Right lung (tissue), 10 donors: ENCODE results near the gene GKN2. TPM values are rescaled to one million over a fixed set of nuclear protein-coding genes. Genes with fewer than 3 reads are reported as not detected.

Source experiments
- DNase-seq, 2 donors: peaks; one replicate each; pipeline ENCODE4 v3.0.0-alpha.2; 2013
- long read RNA-seq, 8 donors: transcript quantifications; one replicate each; lab custom pipeline, GENCODE V29; 2026
- polyA plus RNA-seq, 5 donors: library from polyadenylated mRNA; unstranded; fragments of 120-200 nt; gene quantifications; one replicate each; pipeline versions ENCODE4 v1.2.1 to v1.2.3, GENCODE V29; 2013; ENCODE audit warnings: inconsistent platforms in 1 of 5, low replicate concordance in 1 of 5; ENCODE audit not compliant: insufficient read length in 5 of 5, insufficient read depth in 1 of 5

GKN2 gene, protein sequence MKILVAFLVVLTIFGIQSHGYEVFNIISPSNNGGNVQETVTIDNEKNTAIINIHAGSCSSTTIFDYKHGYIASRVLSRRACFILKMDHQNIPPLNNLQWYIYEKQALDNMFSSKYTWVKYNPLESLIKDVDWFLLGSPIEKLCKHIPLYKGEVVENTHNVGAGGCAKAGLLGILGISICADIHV
- polyA plus RNA-seq = 1 to 10 TPM; 1.5 to 2.3 (median 1.9) TPM
- long read RNA-seq, donor 1, partial matches to known transcripts = 0 of 2 reads
- long read RNA-seq, donor 1, other reads (novel, unspliced or antisense) = 0 of 2 reads
- long read RNA-seq, donor 2 = 0 reads
- long read RNA-seq, donor 3, partial matches to known transcripts = 0 of 1 reads
- long read RNA-seq, donor 3, other reads (novel, unspliced or antisense) = 0 of 1 reads
- long read RNA-seq, donor 4 = 0 reads
- long read RNA-seq, donor 5, partial matches to known transcripts = 0 of 2 reads
- long read RNA-seq, donor 5, other reads (novel, unspliced or antisense) = 0 of 2 reads
- long read RNA-seq, donor 6, partial matches to known transcripts = 0 of 3 reads
- long read RNA-seq, donor 6, other reads (novel, unspliced or antisense) = 0 of 3 reads
- long read RNA-seq, donor 7 = 0 reads
- long read RNA-seq, donor 8 = 0 reads

GRCh38 chr2:68952887-68953521 lies at the start of gene GKN2:
Gene GKN2, minus strand, starts transcription at chr2:68952893. Its CDS starts 32 bp downstream, at chr2:68952861.
- DNase-seq = no peak

GRCh38 chr2:69001879-69002278 lies 49.2 kb upstream of the GKN2 start:
- DNase-seq = no peak

DNA sequence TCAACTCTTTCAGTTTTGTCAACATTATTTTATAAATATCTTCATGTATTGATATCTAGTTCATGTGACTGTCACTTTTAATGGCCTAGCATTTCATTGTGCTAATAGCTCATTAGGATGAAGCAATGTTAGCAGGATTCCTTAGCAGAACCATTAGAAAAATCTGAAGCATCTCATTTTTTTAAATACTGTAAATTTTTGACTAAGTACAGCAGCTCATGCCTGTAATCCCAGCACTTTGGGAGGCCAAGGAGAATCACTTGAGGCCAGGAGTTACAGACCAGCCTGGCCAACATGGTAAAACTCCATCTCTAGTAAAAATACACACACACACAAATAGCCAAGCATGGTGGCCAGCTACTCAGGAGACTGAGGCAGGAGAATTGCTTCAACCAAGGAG lies 44.7 kb upstream of the GKN2 start:
- DNase-seq = no peak

DNA sequence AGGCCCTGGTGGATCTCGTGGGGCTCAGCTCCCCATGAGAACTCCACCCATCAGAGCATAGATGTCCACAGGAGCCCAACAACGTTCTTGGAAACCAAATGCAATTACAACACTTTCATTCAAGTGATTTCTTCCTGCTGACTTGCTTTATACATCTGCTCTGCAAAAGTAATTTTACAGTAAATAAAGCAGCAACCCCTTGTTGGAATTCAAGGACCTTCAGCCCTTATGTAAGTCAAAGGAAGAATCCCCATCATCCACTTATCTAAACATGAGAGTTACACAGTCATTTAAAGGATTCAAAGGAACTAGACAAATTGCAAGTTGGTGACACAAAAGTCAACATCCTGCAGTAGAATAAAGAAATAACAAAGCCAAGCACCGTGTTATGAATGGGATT lies 43.2 kb upstream of the GKN2 start:
- no peak for DNase-seq

DNA sequence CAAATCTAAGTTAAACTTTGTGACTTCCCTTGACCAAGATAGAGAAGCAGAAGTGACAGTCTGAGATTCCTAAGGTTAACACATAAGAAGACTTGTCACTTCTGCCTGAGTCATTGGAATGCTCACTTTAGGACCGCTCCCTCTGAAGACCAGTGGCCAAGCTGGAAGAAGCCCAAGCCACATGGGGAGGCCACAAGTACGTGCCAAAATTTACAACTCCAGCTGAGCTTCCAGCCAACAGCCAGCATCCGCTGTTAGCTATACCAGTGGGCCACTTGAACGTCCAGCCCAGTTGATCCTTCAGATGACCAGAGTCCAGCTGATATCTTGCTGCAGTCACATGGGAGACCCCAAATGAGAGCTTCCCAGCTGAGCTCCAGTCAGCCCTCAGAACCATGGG lies 42.2 kb upstream of the GKN2 start:
- DNase-seq = no peak

GRCh38 chr2:68993660-68994059 lies 41.0 kb upstream of the GKN2 start:
- no peak for DNase-seq

DNA sequence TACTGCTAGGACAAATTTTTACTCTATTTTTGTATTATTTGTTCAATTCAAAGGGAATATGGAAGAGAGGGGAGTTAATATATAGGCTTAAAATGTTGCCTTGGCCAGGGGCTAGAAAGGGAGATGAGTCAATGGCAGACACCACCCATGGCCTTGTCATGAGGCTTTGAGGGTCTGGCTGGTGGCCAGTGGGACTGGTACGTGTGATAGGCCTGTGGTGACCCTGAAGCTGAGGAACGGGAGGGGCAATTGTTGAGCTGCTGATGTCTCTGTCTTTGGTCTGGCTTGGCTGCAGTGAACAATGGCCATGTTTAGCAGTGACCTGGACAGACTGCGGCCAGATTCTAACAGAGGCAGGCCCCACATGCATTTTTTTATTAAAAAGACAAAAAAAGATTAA lies 40.2 kb upstream of the GKN2 start:
- DNase-seq = no peak

DNA sequence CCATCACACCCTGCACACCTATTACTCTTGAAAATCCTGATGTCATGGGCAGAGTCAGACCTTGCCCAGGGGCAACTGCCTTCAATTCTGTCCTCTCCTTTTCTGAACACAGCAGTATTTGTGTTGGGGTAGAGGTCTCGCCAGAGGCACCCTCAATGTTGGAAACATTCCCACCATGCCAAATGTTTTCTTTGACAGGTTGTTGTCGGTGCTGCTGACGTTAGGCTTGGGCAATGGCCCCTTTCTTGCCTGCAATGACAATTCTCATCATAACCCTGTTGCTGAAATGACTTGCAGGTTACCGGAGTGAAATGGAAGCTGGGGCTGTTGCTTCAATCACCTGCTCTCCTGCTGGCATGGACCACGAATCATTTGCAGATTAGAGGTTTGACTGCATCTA lies 39.6 kb upstream of the GKN2 start:
- DNase-seq = no peak

GRCh38 chr2:68989035-68989434 lies 36.3 kb upstream of the GKN2 start:
- DNase-seq = no peak

DNA sequence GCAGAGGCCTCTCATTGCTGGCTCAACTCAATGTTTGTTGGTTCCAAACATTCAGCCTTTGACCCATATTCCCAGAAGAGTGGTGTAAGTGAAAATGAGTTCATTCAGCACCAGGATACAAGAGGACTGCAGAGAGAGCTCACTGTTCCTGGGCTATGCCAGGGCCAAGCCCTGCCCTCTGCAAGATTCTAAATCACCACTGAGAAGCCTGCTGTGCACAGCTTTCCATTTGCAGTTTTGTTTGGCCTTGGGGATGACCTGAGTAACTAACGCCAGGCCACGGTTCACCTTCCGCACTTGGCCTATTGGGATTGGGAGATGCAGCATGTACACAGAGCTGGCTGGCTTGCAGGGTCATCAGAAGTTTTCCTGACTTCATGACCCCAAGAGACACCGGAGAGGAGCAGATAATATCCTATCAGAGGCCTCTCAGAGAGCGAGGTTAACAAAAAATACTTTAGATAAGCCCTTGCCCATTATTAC lies 34.4 kb upstream of the GKN2 start:
- no peak for DNase-seq

DNA sequence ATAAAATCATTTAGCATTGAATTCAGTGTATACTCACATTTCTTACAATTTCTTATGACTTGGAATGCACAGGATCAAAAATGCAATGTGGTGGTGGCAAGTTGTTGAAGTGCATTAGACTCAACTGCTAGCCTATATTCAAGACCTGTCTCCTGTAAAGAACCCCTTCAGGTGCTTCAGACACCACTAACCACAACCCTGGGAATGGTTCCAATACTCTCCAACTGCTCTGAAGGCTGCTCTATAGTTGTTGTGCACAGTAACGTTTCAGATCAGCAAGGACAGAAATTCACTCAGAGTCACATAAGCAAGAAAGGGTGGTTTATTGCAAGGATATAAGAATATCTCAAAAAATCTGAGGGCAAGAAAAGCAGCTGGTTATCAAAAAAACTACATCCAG lies 28.3 kb upstream of the GKN2 start:
- no peak for DNase-seq

DNA sequence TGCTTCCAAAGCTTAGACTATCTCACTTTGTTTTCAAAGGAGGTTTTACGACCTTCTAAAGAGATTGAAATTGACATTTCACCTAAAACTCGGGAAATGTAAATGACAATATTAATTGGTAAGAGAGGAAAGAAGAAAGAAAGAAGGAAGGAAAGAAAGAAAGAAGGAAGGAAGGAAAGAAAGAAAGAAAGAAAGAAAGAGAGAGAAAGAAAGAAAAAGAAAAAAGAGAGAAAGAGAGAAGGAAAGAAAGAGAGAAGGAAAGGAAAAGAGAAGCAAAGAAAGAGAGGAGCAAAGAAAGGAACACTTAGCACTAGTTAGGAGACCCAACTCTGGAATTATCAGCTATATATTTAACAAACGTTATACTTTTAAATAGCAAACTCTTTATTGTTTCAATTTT lies 25.4 kb upstream of the GKN2 start:
- no peak for DNase-seq

DNA sequence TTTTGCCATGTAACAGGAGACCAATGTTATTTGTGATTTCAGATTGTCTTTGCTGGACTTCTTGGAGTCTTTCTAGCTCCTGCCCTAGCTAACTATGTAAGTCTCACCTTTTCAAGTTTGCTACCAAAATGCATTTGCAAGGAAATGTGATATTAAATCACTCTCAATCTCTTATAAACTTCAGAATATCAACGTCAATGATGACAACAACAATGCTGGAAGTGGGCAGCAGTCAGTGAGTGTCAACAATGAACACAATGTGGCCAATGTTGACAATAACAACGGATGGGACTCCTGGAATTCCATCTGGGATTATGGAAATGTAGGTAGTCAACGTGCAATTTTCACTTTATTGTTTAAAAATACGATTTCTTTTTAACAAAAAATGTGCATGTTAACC lies 24.8 kb upstream of the GKN2 start:
- DNase-seq = no peak

DNA sequence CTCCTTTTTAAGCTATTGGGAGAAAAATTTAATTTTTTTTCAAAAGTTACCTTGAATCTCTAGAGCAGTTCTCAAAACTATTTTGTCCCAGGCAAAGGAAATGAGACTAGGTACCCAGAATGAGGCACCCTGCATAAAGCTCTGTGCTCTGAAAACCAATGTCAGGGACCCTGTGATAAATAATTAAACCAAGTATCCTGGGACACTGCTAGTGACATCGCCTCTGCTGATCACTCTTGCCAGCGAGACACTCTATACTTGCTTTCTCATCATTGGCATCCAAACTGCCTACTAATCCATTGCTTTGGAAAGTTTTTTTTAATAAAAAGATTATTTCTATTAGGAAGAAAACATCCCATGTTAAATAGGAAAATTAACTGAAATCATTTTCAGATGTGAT lies 23.2 kb upstream of the GKN2 start:
- DNase-seq = no peak

DNA sequence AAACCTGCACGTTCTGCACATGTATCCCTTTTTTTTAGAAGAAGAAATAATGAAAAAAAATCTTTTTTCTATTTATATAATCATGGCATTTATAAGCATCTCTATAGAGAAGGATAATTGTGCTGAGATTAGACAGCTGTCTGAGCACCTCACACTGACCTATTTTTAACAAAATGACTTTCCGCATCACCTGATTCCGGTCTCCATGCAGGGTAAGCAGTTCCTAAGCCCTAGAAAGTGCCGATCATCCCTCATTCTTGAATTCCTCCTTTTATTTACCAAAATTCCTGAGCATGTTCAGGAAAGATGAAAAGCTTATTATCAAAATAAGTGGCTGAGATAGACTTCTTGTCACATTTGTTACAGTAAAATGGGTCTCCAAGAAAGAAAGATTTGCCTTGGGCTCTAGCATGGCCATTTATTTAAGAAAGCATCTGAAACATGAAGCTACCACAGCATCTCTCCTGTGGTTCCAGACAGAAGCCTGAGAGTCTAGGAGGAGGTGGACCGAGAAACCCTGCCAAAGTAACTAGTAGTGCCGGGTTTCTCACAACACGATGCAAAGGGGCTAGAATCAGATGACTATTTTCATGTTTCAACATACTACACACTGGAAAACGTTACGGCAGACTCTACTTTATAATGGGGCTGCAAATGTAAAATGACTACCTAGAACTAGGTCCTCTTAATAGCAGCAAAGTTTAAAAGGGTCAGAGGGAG lies 22.4 kb upstream of the GKN2 start:
- DNase-seq = no peak

DNA sequence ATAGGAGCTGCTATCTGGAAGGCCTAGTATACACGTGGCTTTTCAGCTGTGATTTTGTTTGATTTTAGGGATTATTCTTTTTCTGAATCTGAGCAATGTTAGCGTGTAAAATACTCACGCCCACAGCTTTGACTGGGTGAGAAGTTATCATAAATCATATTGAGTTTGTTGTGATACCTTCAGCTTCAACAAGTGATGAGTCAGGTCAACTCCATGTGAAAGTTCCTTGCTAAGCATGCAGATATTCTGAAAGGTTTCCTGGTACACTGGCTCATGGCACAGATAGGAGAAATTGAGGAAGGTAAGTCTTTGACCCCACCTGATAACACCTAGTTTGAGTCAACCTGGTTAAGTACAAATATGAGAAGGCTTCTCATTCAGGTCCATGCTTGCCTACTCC lies 21.6 kb upstream of the GKN2 start, which contains the start of gene GKN1:
GKN1 (plus strand) TSS at position 386 of the 400 bp plus-strand sequence. CDS start 42 bp downstream, outside the sequence.
- DNase-seq = no peak

GRCh38 chr2:68971591-68972231 lies 19.0 kb upstream of the GKN2 start:
- no peak for DNase-seq

DNA sequence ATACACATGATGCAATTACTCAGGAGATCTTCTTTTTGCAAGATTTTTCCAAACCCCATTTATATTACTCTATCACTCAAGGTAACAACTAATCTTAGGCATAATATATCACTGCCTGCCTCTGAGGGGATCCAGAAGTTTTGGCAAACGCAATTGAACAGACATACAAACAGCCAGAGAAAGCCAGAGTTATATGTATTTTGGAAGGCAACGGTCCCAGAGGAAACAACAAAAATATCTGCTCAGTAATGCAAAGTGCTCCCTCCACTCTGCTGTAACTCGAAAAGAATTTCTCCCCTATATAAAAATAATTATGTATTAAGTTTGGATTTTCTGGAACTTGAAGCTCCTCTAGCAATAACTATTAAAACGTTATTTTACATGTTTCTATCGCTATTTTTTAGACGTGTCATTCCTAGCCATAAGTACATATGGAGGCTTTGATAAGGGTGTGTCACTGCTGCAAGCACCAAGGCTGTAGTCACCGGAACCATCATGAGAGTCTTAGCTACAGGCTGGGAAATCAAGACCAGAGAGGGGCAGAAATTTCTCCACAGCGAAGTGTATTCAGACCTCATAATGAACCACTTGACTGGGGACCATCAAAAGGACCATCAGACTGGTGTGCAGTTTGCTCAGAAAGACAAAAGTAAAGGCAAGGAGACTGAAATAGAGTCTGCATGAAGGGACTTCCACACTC lies 18.0 kb upstream of the GKN2 start:
- DNase-seq = no peak

DNA sequence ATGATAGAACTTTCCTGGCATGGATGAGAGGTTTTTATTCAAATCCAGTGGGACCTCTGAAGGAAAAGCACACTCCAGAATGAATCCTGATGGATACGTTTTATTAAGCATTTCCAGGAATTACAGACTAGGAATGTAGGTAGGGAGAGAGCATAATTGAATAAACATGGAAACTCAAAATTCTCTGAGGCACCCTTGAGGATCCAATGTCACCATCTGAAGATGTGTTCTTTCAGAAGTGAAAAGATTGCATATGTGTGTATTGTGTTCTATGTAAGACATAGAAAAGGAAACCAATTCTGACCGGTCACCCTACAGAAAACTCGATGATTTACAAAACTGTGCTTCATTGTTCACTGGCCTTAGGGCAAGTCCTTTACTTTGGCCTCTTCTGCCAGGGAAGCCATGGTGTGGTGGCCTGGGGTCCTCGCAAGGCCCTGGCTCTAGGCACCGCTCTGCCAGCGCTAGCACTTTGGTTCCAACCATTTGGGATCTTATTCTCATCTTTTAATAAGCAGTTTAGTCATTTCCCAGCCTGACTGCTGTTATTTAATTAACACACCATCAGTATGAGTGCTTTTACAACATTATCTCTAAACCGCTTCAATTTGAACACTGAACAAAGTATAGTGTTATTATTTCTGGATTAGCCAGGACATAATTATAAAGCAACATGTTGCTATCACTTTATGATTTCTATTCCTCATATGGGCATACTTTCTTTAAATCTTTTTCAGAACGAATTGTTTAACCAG lies 17.2 kb upstream of the GKN2 start:
- DNase-seq = no peak

- no peak for DNase-seq
These were observed 15.5 kb upstream of the GKN2 start for GRCh38 chr2:68968221-68968620.
